Ishikawa (cell line): Measurements from ENCODE around the gene SORCS3.

Experiments
- CEBPB ChIP-seq: IDR thresholded peaks from 2 replicates; pipeline ENCODE4 v1.6.1; 2012
- CREB1 ChIP-seq: IDR thresholded peaks from 2 replicates; pipeline ENCODE4 v1.6.1; 2012; ENCODE audit warnings: low read depth
- EGR1 ChIP-seq: IDR thresholded peaks from 2 replicates; pipeline ENCODE4 v1.6.1; 2012
- EP300 ChIP-seq: IDR thresholded peaks from 2 replicates; pipeline ENCODE4 v1.6.1; 2012; ENCODE audit warnings: borderline replicate concordance
- FOXM1 ChIP-seq: IDR thresholded peaks from 2 replicates; pipeline ENCODE4 v1.6.1; 2012; ENCODE audit warnings: low read depth, borderline replicate concordance
- NFIC ChIP-seq: IDR thresholded peaks from 2 replicates; pipeline ENCODE4 v1.6.1; 2012
- RAD21 ChIP-seq: IDR thresholded peaks from 2 replicates; pipeline ENCODE4 v1.6.1; 2012; ENCODE audit warnings: low read depth
- REST ChIP-seq: IDR thresholded peaks from 2 replicates; pipeline ENCODE4 v1.6.1; 2012; ENCODE audit warnings: low read depth, mild to moderate bottlenecking
- TAF1 ChIP-seq: IDR thresholded peaks from 2 replicates; pipeline ENCODE4 v1.6.1; 2012; ENCODE audit warnings: low read depth, mild to moderate bottlenecking
- TCF12 ChIP-seq: IDR thresholded peaks from 2 replicates; pipeline ENCODE4 v1.6.1; 2012; ENCODE audit warnings: low read depth
- TEAD4 ChIP-seq: IDR thresholded peaks from 2 replicates; pipeline ENCODE4 v1.6.1; 2012
- USF1 ChIP-seq: IDR thresholded peaks from 2 replicates; pipeline ENCODE4 v1.6.1; 2012
- YY1 ChIP-seq: IDR thresholded peaks from 2 replicates; pipeline ENCODE4 v1.6.1; 2012; ENCODE audit warnings: low read depth
- ZBTB7A ChIP-seq: IDR thresholded peaks from 2 replicates; pipeline ENCODE4 v1.6.1; 2012; ENCODE audit warnings: low read depth
- TF ChIP-seq, protein P1 (sequence below): IDR thresholded peaks from 2 replicates; pipeline ENCODE4 v1.6.1; 2012

The SORCS3 gene

GRCh38 chr10:104989880-104990279, 348.8 kb downstream of the SORCS3 start:
- TF ChIP-seq ZBTB7A (no peak), TAF1 (no peak), REST (no peak), EP300 (no peak), CEBPB (no peak), FOXM1 (no peak), CREB1 (no peak), RAD21 (no peak), TEAD4 (no peak), EGR1 (no peak), YY1 (no peak), NFIC (no peak), TCF12 (no peak), USF1 (no peak)
- TF ChIP-seq, protein P1, sequence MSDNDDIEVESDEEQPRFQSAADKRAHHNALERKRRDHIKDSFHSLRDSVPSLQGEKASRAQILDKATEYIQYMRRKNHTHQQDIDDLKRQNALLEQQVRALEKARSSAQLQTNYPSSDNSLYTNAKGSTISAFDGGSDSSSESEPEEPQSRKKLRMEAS = no peak

GRCh38 chr10:104993085-104993484, 352.0 kb downstream of the SORCS3 start:
- TF ChIP-seq NFIC = no peak
- TF ChIP-seq YY1 = no peak
- TF ChIP-seq, protein P1 = no peak
- TF ChIP-seq TCF12 = no peak
- no peak for TF ChIP-seq TAF1
- TF ChIP-seq USF1 = no peak
- TF ChIP-seq EP300 = no peak
- TF ChIP-seq ZBTB7A = no peak
- TF ChIP-seq TEAD4 = no peak
- TF ChIP-seq RAD21 = no peak
- no peak for TF ChIP-seq FOXM1
- no peak for TF ChIP-seq REST
- TF ChIP-seq CREB1 = no peak
- TF ChIP-seq CEBPB = no peak
- no peak for TF ChIP-seq EGR1

GRCh38 chr10:105001269-105001668, 360.2 kb downstream of the SORCS3 start:
- TF ChIP-seq ZBTB7A = no peak

DNA sequence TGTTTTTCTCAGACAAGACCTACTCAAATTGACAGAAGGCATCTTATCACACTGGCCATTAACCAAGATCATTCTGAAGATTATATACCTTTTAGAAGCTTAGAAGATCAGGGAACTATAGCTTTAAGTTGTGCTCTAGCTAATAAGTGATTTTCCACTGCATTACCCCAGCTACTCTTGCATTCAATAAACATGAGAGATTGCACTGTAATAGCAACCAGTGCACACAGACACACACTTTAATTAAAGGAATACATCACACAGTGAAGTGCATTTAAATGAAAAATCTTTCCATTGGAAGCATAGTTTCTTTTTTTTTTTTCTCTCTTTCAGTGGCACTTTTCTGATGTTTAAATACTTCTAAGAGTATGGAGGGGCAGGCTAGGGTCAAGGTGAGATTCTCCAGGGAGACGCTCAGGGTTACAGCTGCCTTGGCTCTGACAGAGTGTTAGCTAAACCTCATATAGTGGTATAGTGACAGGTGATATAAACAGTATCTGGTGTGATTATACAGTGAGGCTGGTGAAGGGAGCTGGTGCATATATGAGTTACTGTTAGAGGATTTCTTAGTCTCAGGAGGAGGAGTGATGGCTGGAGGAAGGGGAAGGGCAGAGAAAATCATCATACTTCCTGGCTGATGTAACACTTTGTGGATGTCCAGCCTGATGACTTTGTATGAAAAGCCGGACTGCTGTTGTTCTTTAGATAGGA, 369.5 kb downstream of the SORCS3 start:
- TF ChIP-seq RAD21 (no peak), USF1 (no peak), EP300 (no peak), TEAD4 (no peak), YY1 (no peak), TCF12 (no peak), TAF1 (no peak)
- TF ChIP-seq, protein P1 = no peak

DNA sequence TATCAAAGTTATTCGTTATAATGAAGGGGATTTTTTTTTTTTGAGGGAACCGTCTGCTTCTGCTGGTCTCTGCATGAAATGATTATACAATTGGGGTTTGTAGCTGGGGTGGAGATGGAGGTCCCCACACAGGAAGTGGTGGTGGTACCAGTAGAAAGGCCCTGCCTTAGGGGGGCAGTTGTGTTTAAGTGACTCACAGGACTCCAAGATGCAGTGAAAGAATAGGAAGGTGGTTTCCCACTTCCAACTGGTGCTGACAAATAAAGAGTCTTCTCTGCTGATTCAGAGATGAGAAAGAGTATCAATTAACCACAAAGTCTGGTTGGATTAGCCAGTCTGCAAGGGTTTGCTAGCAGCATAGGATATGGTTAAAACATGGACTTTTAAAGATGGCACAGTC, 376.0 kb downstream of the SORCS3 start:
- TF ChIP-seq YY1 (no peak), CEBPB (no peak), CREB1 (no peak), ZBTB7A (no peak), TAF1 (no peak), REST (no peak), RAD21 (no peak), NFIC (no peak), FOXM1 (no peak), TCF12 (no peak), USF1 (no peak)
- TF ChIP-seq, protein P1 = no peak
